Tibial nerve (tissue), 4 donors: Measurements from ENCODE around the gene KCNIP3. TPM values are rescaled to one million over a fixed set of nuclear protein-coding genes. Genes with fewer than 3 reads are reported as not detected.

Source experiments
- DNase-seq, 2 donors: peaks; one replicate each; pipeline ENCODE4 v3.0.0-alpha.2; 2019; ENCODE audit warnings: low spot score in 2 of 2
- H3K27ac ChIP-seq, 4 donors: fragments of 200-600 bp; sonication (generic) in 3 of 4; one replicate each; pipeline ENCODE4 v1.5.1; 2017 to 2019; ENCODE audit warnings: mild to moderate bottlenecking in 1 of 4
- H3K27me3 ChIP-seq, 2 donors: fragments of 200-600 bp; sonication (generic) in 1 of 2; one replicate each; pipeline versions ENCODE4 v1.5.1 to v1.6.0; 2017 to 2019
- H3K36me3 ChIP-seq, 3 donors: fragments of 200-600 bp; sonication (generic); one replicate each; pipeline ENCODE4 v1.5.1; 2018 to 2019
- H3K4me1 ChIP-seq, 4 donors: fragments of 200-600 bp; sonication (generic) in 3 of 4; one replicate each; pipeline ENCODE4 v1.5.1; 2017 to 2019
- H3K4me3 ChIP-seq, 4 donors: fragments of 200-600 bp; sonication (generic) in 3 of 4; one replicate each; pipeline ENCODE4 v1.5.1; 2017 to 2019; ENCODE audit warnings: mild to moderate bottlenecking in 1 of 4, moderate library complexity in 1 of 4
- H3K9me3 ChIP-seq, 4 donors: fragments of 200-600 bp; sonication (generic) in 3 of 4; one replicate each; pipeline ENCODE4 v1.5.1; 2017 to 2019
- CTCF ChIP-seq, 5 experiments: fragments of 200-600 bp in 3 of 5; fragments of 450-650 bp in 2 of 5; sonication (generic) in 3 of 5; IDR thresholded peaks; one replicate each; pipeline ENCODE4 v1.5.1; 2016 to 2019; ENCODE audit warnings: antibody characterized with exemption in 5 of 5, mild to moderate bottlenecking in 3 of 5, moderate library complexity in 2 of 5
- EP300 ChIP-seq, 2 donors: sonication (generic); formaldehyde crosslinking; IDR thresholded peaks; one replicate each; pipeline ENCODE4 v1.6.1; 2017; ENCODE audit warnings: antibody characterized with exemption in 2 of 2, mild to moderate bottlenecking in 1 of 2
- POLR2A ChIP-seq, 2 donors: fragments of 450-650 bp; IDR thresholded peaks; one replicate each; pipeline ENCODE4 v1.6.1; 2017; ENCODE audit warnings: antibody characterized with exemption in 2 of 2, mild to moderate bottlenecking in 2 of 2, moderate library complexity in 2 of 2
- WGBS, 2 donors: methylation state at CpG; one replicate each; pipeline ENCODE4 v1.1.5; 2018; 5-methylcytosine and 5-hydroxymethylcytosine counted together
- total RNA-seq, 4 donors: library from RNA; depleted of rRNA; stranded (reverse); fragments of >200 nt; gene quantifications; one replicate each; pipeline ENCODE4 v1.1.0, GENCODE V29; 2016

Gene KCNIP3
- total RNA-seq, 4 donors from 2014 or later = 35.1 to 90.8 (median 50.2) TPM

DNA sequence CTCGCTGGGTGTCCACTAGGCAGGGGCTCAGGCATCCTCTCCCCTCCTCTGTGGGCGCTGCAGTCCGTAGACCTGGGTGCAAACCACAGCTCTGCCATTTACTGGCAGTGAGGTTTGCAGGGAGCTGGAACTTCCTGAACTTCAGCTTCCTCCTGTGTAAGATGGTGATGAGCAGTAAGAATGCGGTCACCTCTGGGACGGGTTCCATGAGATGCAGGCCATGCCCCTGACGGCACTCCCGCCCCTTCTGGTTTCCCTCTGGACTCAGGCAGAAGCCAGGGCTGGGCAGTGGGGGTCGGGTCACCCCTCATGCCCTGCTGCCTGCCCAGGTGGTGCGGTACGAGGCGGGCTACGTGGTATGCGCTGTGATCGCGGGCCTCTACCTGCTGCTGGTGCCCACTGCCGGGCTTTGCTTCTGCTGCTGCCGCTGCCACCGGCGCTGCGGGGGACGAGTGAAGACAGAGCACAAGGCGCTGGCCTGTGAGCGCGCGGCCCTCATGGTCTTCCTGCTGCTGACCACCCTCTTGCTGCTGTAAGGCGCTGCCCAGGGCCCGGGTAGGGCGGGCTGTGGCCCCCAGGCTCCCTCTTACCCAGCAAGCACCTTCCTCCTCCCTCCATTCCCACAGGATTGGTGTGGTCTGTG lies 21.4 kb upstream of the KCNIP3 start:
- Histone ChIP-seq H3K27me3 (no peaks in the 10 kb centered on the region), H3K27ac (no peak overlapping the region), H3K9me3 (no peaks in the 10 kb centered on the region), H3K4me1 (no peaks in the 10 kb centered on the region), H3K36me3 (peaks cover 0 to 18% (median 0%) of the 10 kb centered on the region in 3 donors), H3K4me3 (no peak overlapping the region)
- no peak for TF ChIP-seq CTCF (IDR thresholded peaks at IDR 0.05)
- TF ChIP-seq EP300 (IDR thresholded peaks at IDR 0.05) = no peak
- TF ChIP-seq POLR2A (IDR thresholded peaks at IDR 0.05) = no peak
- no peak for DNase-seq
- 87 to 88% methylated on average over 21 to 26 of the region's 28 CpGs for WGBS, 2 donors

DNA sequence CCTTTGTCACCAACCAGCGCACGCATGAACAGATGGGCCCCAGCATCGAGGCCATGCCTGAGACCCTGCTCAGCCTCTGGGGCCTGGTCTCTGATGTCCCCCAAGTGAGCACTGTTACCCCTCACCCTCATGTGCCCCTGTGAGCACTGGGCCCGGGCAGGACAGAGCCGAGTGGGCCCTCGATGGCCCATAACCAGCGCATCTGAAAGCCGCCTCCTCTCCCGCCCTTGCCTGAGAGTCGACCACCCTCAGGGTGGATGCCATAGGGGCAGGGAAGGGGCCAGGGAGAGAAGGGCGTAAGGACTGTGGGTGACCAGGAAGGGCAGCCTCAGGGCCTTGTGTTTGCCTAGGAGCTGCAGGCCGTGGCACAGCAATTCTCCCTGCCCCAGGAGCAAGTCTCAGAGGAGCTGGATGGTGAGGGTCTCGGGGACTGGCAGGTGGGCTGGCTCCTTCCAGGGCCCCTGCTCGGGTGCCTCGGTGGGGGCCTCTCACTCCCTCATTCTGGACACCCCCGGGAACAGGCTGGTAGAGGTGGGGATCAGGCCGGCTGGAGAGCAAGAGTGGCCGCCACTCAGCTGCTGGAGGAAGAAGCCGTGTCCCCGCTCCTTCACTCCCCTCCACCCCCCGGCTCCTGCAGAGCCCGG lies 20.8 kb upstream of the KCNIP3 start:
- peaks cover 0 to 18% (median 0%) of the 10 kb centered on the region in 3 donors for H3K36me3 ChIP-seq
- no peaks in the 10 kb centered on the region for H3K27me3 ChIP-seq
- H3K9me3 ChIP-seq = no peaks in the 10 kb centered on the region
- no peak for DNase-seq
- 84 to 85% methylated on average over 19 to 22 of the region's 22 CpGs for WGBS, 2 donors
- TF ChIP-seq CTCF (IDR thresholded peaks at IDR 0.05) (no peak), POLR2A (IDR thresholded peaks at IDR 0.05) (no peak), EP300 (IDR thresholded peaks at IDR 0.05) (no peak)
- H3K4me1 ChIP-seq = no peaks in the 10 kb centered on the region
- H3K4me3 ChIP-seq = no peak overlapping the region
- no peak overlapping the region for H3K27ac ChIP-seq

GRCh38 chr2:95276888-95277245 lies 20.3 kb upstream of the KCNIP3 start:
- H3K27me3 ChIP-seq = no peaks in the 10 kb centered on the region
- TF ChIP-seq EP300 (IDR thresholded peaks at IDR 0.05) (no peak), POLR2A (IDR thresholded peaks at IDR 0.05) (no peak), CTCF (IDR thresholded peaks at IDR 0.05) (no peak)
- no peak overlapping the region for H3K4me3 ChIP-seq
- no peak for DNase-seq
- no peaks in the 10 kb centered on the region for H3K9me3 ChIP-seq
- H3K36me3 ChIP-seq = peaks cover 0 to 23% (median 0%) of the 10 kb centered on the region in 3 donors
- WGBS, 2 donors = 93% methylated on average over 9 of the region's 9 CpGs; no CpG with 5 or more reads in 1 of the 2 donors
- no peak overlapping the region for H3K27ac ChIP-seq
- no peaks in the 10 kb centered on the region for H3K4me1 ChIP-seq

- no peak for TF ChIP-seq POLR2A (IDR thresholded peaks at IDR 0.05)
- peaks cover 0 to 28% (median 0%) of the 10 kb centered on the region in 3 donors for H3K36me3 ChIP-seq
- H3K4me1 ChIP-seq = no peaks in the 10 kb centered on the region
- no peak overlapping the region for H3K4me3 ChIP-seq
- H3K27ac ChIP-seq = no peak overlapping the region
- 61 to 76% methylated on average over 7 to 8 of the region's 11 CpGs for WGBS, 2 donors
- H3K27me3 ChIP-seq = no peaks in the 10 kb centered on the region
- DNase-seq = no peak
- H3K9me3 ChIP-seq = no peaks in the 10 kb centered on the region
Observed at GRCh38 chr2:95277246-95277906, 19.8 kb upstream of the KCNIP3 start.

DNA sequence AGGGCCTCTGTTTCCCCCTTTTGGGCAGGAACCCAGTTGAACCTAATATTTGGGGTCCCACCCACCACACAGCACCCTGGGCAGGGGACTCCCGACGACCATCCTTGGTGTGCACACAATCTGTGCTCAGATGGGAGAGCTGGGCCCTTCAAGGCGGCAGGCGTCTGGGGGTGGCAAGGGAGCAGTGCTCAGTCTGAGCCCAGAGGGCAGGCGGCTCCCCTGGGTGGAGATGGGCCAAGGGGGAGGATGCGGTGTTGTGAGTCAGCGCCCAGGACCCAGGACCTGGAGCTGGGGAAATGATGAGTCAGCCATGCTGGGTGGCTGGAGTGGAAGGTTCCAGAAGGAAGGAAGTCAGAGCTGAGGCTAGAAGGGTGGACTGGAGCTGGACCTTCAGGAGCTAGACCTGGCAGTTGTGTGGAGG lies 19.1 kb upstream of the KCNIP3 start:
- no peak overlapping the region for H3K27ac ChIP-seq
- H3K27me3 ChIP-seq = no peaks in the 10 kb centered on the region
- DNase-seq = no peak
- peaks cover 0 to 34% (median 0%) of the 10 kb centered on the region in 3 donors for H3K36me3 ChIP-seq
- H3K4me3 ChIP-seq = no peak overlapping the region
- H3K9me3 ChIP-seq = no peaks in the 10 kb centered on the region
- no peaks in the 10 kb centered on the region for H3K4me1 ChIP-seq
- 92 to 95% methylated on average over 7 of the region's 7 CpGs for WGBS, 2 donors
- no peak for TF ChIP-seq EP300 (IDR thresholded peaks at IDR 0.05)

DNA sequence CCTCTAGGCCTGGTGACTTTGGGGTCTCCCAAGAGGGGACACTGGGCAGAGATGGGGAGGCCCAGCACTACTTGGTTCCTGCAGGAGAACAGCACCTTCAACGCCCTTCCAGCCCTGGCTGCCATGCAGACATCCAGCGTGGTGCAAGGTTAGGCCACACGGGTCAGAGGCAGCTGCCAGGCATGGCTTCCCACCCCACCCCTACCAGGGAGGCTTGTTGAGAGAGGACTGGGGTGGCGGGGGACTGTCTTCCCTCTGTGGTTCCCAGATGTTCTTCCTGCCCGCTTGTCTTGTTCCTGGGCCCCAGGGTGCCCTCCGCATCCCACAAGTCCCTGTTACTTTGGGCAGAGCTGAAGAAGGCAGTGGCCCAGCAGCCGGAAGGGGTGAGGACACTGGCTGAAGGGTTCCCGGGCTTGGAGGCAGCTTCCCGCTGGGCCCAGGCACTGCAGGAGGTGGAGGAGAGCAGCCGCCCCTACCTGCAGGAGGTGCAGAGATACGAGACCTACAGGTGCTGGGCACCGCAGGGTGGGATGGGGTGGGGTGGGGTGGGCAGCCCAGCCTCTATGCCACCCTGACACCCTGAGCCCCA lies 18.4 kb upstream of the KCNIP3 start:
- Histone ChIP-seq H3K27ac (no peak overlapping the region), H3K9me3 (no peaks in the 10 kb centered on the region), H3K27me3 (no peaks in the 10 kb centered on the region), H3K36me3 (peaks cover 0 to 35% (median 0%) of the 10 kb centered on the region in 3 donors), H3K4me1 (no peaks in the 10 kb centered on the region), H3K4me3 (no peak overlapping the region)
- DNase-seq = no peak
- WGBS, 2 donors = 90 to 93% methylated on average over 12 of the region's 12 CpGs
- TF ChIP-seq POLR2A (IDR thresholded peaks at IDR 0.05) = no peak
- TF ChIP-seq CTCF (IDR thresholded peaks at IDR 0.05) = no peak
- TF ChIP-seq EP300 (IDR thresholded peaks at IDR 0.05) = no peak
